ENCODE results near the gene STAB2.

DNA sequence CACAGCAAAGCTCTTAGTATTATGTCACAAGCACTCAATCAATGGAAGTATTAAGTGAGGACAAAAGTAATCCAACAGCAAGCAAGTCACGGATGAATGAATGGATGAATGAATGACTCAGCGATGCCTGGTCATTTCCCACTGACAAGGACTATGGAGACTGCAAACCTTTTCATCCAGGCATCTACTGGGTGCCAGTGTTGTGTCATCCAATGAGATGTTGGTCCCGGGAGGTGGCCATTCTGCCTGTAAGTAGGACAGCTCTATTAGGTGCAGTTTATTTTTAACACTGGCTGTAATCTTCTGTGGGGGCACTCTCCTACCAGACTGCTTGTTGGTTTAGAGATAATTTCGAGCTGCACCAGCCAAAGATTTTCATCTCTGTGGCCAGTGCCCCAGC is 39.4 kb downstream of the STAB2 start:
- TF ChIP-seq, protein P1, sequence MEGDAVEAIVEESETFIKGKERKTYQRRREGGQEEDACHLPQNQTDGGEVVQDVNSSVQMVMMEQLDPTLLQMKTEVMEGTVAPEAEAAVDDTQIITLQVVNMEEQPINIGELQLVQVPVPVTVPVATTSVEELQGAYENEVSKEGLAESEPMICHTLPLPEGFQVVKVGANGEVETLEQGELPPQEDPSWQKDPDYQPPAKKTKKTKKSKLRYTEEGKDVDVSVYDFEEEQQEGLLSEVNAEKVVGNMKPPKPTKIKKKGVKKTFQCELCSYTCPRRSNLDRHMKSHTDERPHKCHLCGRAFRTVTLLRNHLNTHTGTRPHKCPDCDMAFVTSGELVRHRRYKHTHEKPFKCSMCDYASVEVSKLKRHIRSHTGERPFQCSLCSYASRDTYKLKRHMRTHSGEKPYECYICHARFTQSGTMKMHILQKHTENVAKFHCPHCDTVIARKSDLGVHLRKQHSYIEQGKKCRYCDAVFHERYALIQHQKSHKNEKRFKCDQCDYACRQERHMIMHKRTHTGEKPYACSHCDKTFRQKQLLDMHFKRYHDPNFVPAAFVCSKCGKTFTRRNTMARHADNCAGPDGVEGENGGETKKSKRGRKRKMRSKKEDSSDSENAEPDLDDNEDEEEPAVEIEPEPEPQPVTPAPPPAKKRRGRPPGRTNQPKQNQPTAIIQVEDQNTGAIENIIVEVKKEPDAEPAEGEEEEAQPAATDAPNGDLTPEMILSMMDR (IDR thresholded peaks at IDR 0.05): peak; percentile 41
- TF ChIP-seq EZH2 (IDR thresholded peaks at IDR 0.05) (no peak), EZH2phosphoT487 (IDR thresholded peaks at IDR 0.05) (no peak)

Data from neural progenitor cell (in vitro differentiated cells).